Thyroid gland (tissue), 4 donors: ENCODE measurements around the gene ARRDC1.

Experiments
- POLR2A ChIP-seq, 2 donors: fragments of 450-650 bp; IDR thresholded peaks; one replicate each; pipeline ENCODE4 v1.6.1; 2017; ENCODE audit warnings: antibody characterized with exemption in 2 of 2, mild to moderate bottlenecking in 2 of 2, moderate library complexity in 1 of 2
- TF ChIP-seq, protein P1 (sequence below), 6 experiments: fragments of 200-600 bp in 3 of 6; fragments of 450-650 bp in 3 of 6; sonication (generic) in 3 of 6; IDR thresholded peaks; one replicate each; pipeline ENCODE4 v1.5.1; 2016 to 2019; ENCODE audit warnings: antibody characterized with exemption in 6 of 6, mild to moderate bottlenecking in 2 of 6, inconsistent platforms in 1 of 6, moderate library complexity in 1 of 6

- TF ChIP-seq, protein P1, sequence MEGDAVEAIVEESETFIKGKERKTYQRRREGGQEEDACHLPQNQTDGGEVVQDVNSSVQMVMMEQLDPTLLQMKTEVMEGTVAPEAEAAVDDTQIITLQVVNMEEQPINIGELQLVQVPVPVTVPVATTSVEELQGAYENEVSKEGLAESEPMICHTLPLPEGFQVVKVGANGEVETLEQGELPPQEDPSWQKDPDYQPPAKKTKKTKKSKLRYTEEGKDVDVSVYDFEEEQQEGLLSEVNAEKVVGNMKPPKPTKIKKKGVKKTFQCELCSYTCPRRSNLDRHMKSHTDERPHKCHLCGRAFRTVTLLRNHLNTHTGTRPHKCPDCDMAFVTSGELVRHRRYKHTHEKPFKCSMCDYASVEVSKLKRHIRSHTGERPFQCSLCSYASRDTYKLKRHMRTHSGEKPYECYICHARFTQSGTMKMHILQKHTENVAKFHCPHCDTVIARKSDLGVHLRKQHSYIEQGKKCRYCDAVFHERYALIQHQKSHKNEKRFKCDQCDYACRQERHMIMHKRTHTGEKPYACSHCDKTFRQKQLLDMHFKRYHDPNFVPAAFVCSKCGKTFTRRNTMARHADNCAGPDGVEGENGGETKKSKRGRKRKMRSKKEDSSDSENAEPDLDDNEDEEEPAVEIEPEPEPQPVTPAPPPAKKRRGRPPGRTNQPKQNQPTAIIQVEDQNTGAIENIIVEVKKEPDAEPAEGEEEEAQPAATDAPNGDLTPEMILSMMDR (IDR thresholded peaks at IDR 0.05), result no peak
- no peak for TF ChIP-seq POLR2A (IDR thresholded peaks at IDR 0.05)
Observed at GRCh38 chr9:137647096-137647714, 41.7 kb downstream of the ARRDC1 start.
